NB4 (cell line): Measurements from ENCODE around the gene ODR4.

Experiments used
- DNase-seq: peaks from one replicate; pipeline ENCODE4 v3.0.0; 2010; ENCODE audit warnings: low read depth
- H3K4me3 ChIP-seq: one replicate; pipeline ENCODE4 v1.5.1; 2011; ENCODE audit warnings: mild to moderate bottlenecking, low read depth, low read length, moderate library complexity
- MYC ChIP-seq: IDR thresholded peaks from 2 replicates; pipeline ENCODE4 v1.6.1; 2011; ENCODE audit warnings: low read depth, low read length
- POLR2A ChIP-seq: IDR thresholded peaks from 2 replicates; pipeline ENCODE4 v1.6.1; 2011; ENCODE audit warnings: mild to moderate bottlenecking; ENCODE audit not compliant: insufficient read length; ENCODE audit errors: extremely low read depth
- TF ChIP-seq, protein P1 (sequence below): IDR thresholded peaks from 2 replicates; pipeline ENCODE4 v1.6.1; 2011; ENCODE audit warnings: low read depth, low read length
- TF ChIP-seq, protein P2 (sequence below): IDR thresholded peaks from one replicate; pipeline ENCODE4 v1.5.1; 2012; ENCODE audit warnings: low read depth, low read length

ODR4 gene

DNA sequence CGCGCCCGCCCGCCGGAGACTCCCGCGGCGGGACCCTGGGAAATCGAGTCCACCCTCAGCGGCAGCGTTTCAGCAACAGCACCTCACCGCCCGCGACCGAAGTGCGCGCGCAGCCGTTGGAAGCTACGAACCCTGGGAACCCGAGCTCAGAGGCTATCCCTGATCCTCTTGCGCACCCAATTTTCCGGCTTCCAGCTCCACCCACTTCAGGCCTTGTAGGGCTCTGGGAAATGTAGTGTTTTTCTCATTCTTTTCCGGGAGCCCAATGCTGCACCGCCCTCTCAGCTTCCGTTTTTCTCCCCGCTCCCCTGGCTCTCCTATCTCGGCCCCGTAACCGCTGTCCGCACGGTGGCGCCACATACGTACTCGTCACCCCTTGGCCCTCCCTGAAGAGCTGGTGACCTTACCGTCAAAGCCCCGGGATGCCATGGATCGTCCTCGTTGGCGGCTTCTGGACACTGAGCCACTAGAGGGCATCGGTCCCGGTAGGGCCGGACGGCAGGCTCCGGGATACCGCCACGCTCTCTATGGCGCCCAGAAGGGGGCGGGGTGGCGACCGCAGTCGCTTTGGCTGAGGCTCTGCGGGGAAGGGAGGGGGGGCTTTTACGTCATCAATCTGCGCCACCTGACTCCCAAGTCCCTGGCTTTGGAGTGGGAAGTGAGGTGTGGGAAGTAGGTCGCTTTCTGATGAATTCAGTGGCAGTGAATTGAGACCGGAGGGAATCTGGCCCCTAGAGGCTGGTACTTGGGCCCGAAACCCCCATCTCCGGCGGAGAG is at the start of gene ODR4, which contains the start of gene TPR:
ODR4 (plus strand) TSS at position 687 of the 777 bp plus-strand sequence. CDS start 3,948 bp downstream, outside the sequence.
TPR (minus strand) TSS at position 102 of the 777 bp plus-strand sequence. CDS start 225 bp downstream, outside the sequence.
- TF ChIP-seq POLR2A (peak; percentile 71), MYC (no peak; the same call in 1 of the 2 replicates)
- TF ChIP-seq, protein P1, sequence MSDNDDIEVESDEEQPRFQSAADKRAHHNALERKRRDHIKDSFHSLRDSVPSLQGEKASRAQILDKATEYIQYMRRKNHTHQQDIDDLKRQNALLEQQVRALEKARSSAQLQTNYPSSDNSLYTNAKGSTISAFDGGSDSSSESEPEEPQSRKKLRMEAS, result peak; percentile 22
- TF ChIP-seq, protein P2, sequence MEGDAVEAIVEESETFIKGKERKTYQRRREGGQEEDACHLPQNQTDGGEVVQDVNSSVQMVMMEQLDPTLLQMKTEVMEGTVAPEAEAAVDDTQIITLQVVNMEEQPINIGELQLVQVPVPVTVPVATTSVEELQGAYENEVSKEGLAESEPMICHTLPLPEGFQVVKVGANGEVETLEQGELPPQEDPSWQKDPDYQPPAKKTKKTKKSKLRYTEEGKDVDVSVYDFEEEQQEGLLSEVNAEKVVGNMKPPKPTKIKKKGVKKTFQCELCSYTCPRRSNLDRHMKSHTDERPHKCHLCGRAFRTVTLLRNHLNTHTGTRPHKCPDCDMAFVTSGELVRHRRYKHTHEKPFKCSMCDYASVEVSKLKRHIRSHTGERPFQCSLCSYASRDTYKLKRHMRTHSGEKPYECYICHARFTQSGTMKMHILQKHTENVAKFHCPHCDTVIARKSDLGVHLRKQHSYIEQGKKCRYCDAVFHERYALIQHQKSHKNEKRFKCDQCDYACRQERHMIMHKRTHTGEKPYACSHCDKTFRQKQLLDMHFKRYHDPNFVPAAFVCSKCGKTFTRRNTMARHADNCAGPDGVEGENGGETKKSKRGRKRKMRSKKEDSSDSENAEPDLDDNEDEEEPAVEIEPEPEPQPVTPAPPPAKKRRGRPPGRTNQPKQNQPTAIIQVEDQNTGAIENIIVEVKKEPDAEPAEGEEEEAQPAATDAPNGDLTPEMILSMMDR, result peak; percentile 77
- peak within 1 kb of the TSS; percentile 78 for H3K4me3 ChIP-seq
- DNase-seq, result peak; percentile 98

DNA sequence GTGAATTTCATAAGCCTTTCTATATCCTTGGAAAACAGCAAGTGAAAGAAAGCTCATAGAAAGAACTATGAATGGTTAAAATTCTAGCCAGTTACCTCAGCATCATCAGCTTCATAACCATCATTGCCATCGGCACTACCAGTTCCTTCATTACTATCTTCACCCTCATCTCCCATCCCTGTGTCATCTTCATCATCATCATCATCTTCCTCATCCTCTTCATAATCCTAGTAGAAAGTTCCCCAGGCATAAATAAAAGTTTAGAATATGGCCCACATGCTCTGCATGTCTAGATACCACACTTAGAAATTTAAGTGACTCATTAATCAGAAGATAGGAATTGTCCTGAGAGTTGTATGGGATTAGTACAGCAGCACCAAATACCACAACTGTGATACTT is 49.6 kb upstream of the ODR4 start:
- no peak for DNase-seq
- H3K4me3 ChIP-seq, result no peak overlapping the region
- TF ChIP-seq MYC (no peak), POLR2A (no peak)
- TF ChIP-seq, protein P1, result no peak
- TF ChIP-seq, protein P2, result no peak

DNA sequence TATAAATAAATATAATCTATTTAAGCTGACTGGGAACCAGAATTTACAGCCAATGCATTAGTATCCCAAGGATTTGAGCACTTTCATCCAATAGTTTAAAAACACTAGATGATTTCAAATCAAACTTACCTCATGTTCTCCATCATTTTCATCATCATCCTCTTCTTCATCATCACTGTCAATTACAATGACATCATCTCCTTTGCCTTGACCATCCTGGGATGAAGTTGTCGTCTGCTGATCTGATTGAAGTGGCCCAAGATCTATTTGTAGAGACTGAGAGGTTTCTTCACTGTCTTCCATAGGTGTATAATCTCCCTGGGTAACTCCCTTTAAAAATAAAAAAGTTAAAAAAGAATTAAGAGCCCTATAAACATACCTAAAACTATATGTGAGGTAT is 48.3 kb upstream of the ODR4 start:
- peak; percentile 1 for DNase-seq

DNA sequence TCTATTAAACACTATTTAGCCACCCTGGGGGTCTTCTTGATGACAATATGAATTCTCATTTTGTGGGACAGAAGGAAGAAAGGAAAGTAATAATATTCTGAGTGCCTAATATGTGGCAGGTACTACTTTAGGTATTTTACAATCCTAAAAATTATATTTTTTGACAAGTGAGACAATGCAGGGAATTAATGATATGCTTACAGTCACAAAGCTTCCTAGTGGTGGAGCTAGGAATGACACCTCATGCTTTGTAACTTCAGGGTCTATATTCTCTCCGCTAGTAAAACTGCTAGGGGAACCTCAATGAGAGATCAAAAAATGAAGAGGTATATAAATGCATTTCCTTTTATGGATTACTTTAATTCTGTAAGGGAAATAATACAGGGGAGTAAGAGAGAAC is 44.9 kb upstream of the ODR4 start:
- TF ChIP-seq, protein P1, result no peak
- TF ChIP-seq, protein P2, result peak; percentile 25
- no peak for TF ChIP-seq POLR2A
- TF ChIP-seq MYC, result no peak
- DNase-seq, result peak; percentile 5
- no peak overlapping the region for H3K4me3 ChIP-seq

More for the DNA sequence above, 48.3 kb upstream of the ODR4 start:
- no peak overlapping the region for H3K4me3 ChIP-seq
- no peak for TF ChIP-seq MYC
- TF ChIP-seq, protein P2, result no peak
- no peak for TF ChIP-seq POLR2A
- TF ChIP-seq, protein P1, result no peak

DNA sequence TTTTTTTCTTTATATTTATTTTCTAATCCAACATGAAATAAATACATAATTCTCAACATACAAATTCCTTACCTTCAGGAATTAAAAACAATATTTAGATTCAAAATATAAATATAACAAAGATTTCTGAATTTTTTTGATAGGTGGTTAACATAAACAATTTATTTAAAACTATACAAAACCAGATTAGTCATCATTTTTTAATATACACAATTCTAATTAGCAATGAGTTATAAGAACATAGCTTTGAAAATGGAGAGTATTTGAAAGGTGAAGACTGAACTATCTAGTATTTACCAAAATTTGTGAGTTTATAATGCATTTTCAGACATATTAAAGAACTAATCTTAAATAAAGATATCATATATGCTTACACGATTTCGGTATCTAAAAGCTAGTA is 38.1 kb upstream of the ODR4 start:
- DNase-seq, result no peak
- H3K4me3 ChIP-seq, result no peak overlapping the region
- no peak for TF ChIP-seq MYC
- TF ChIP-seq, protein P2, result no peak
- TF ChIP-seq POLR2A, result no peak
- TF ChIP-seq, protein P1, result no peak
